Natural killer cell (primary cell): ENCODE data around the gene PLCB1. TPM values are rescaled to one million over a fixed set of nuclear protein-coding genes. Genes with fewer than 3 reads are reported as not detected.

Experiments
- ATAC-seq, 3 donors: fragments of 150-1000 bp in 2 of 3; fragments of 200-7000 bp in 1 of 3; cut with Tn5 transposase; 1 replicate in 1 of 3; 2 replicates in 2 of 3; pipeline ENCODE4 v1.10.0; 2021; ENCODE audit warnings: mild to moderate bottlenecking in 2 of 3, moderate library complexity in 2 of 3
- DNase-seq, 2 donors: peaks; one replicate each; pipeline versions ENCODE4 v3.0.0 to v3.0.0-alpha.2; 2013 to 2021; ENCODE audit warnings: mixed read lengths in 1 of 2
- H3K27ac ChIP-seq: one replicate; pipeline ENCODE4 v1.5.1; 2013; ENCODE audit warnings: mild to moderate bottlenecking, low read length
- H3K27me3 ChIP-seq: one replicate; pipeline ENCODE4 v1.6.1; 2013; ENCODE audit warnings: low read length; ENCODE audit not compliant: control insufficient read depth, insufficient read depth
- H3K36me3 ChIP-seq: one replicate; pipeline ENCODE4 v1.6.1; 2013; ENCODE audit warnings: low read length; ENCODE audit not compliant: control insufficient read depth, insufficient read depth
- H3K4me1 ChIP-seq: one replicate; pipeline ENCODE4 v1.6.1; 2013; ENCODE audit warnings: low read length; ENCODE audit not compliant: control insufficient read depth, insufficient read depth
- H3K4me3 ChIP-seq: one replicate; pipeline ENCODE4 v1.5.1; 2013; ENCODE audit warnings: low read length
- H3K9me3 ChIP-seq: one replicate; pipeline ENCODE4 v1.6.1; 2013; ENCODE audit warnings: low read length; ENCODE audit not compliant: control insufficient read depth, insufficient read depth
- H3K27ac Mint-ChIP-seq, 2 donors: one replicate each; pipeline ENCODE4 v1.8.0; 2022; ENCODE audit warnings: mild to moderate bottlenecking in 2 of 2, mixed read lengths in 2 of 2, moderate library complexity in 1 of 2
- H3K27me3 Mint-ChIP-seq, 2 donors: one replicate each; pipeline ENCODE4 v1.8.0; 2022; ENCODE audit warnings: low read depth in 2 of 2, mixed read lengths in 2 of 2
- H3K36me3 Mint-ChIP-seq: one replicate; pipeline ENCODE4 v1.8.0; 2022; ENCODE audit warnings: mixed read lengths
- H3K4me1 Mint-ChIP-seq, 2 donors: one replicate each; pipeline ENCODE4 v1.8.0; 2022; ENCODE audit warnings: mixed read lengths in 2 of 2
- H3K4me3 Mint-ChIP-seq: one replicate; pipeline ENCODE4 v1.8.0; 2022; ENCODE audit warnings: mild to moderate bottlenecking, moderate library complexity, mixed read lengths
- H3K9me3 Mint-ChIP-seq, 2 donors: one replicate each; pipeline ENCODE4 v1.8.0; 2022; ENCODE audit warnings: mixed read lengths in 2 of 2
- CTCF ChIP-seq: fragments of 200-600 bp; IDR thresholded peaks from one replicate; pipeline ENCODE4 v1.8.0; 2022; ENCODE audit warnings: antibody characterized with exemption
- WGBS: methylation state at CpG from one replicate; pipeline ENCODE4 v1.1.7; 2013; ENCODE audit warnings: missing lambda C conversion rate; ENCODE audit not compliant: insufficient coverage; 5-methylcytosine and 5-hydroxymethylcytosine counted together
- intact Hi-C: fragments of 100-400 bp; cut with micrococcal nuclease; formaldehyde crosslinking; loops from one replicate; pipeline ENCODE4 v1.14.2; 2022
- total RNA-seq, 4 donors: library from RNA; stranded (reverse); fragments of 120-200 nt in 1 of 4; gene quantifications; one replicate each; pipeline versions ENCODE4 v1.2.3 to v1.2.4, GENCODE V29; 2013 to 2022

The PLCB1 gene
- total RNA-seq, 3 donors from 2014 or later (not counting 1 experiment from before 2014, with no cell fraction given): 48.7 to 66.2 (median 57.7) TPM

DNA sequence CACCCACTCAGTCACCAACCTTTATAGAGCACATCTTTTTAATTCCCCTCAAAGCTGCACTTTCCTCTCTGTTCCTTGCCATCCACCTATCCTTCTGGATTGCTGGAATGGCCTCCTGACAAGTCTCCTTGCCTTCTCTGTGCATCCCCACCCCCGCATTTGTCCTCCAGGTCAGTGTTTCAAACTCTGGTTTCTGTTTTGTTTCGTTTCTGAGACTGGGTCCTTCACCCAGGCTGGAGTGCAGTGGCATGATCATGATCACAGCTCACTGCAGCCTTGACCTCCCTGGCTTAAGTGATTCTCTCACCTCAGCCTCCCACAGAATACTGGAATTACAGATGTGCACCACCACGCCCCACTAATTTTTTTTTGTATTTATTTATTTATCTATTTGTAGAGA is 96.2 kb downstream of the PLCB1 start:
- Histone ChIP-seq H3K27me3 (no peaks in the 10 kb centered on the region), H3K36me3 (no peaks in the 10 kb centered on the region), H3K9me3 (no peaks in the 10 kb centered on the region), H3K4me3 (no peak overlapping the region), H3K27ac (no peak overlapping the region), H3K4me1 (peaks cover 3% of the 10 kb centered on the region)
- Mint-ChIP-seq H3K36me3 (no peaks in the 10 kb centered on the region), H3K9me3 (no peaks in the 10 kb centered on the region), H3K27me3 (no peaks in the 10 kb centered on the region), H3K27ac (no peak overlapping the region), H3K4me1 (peaks cover 35 to 43% of the 10 kb centered on the region in 2 donors), H3K4me3 (no peak overlapping the region)
- intact Hi-C loops: no loop called here
- DNase-seq (no peak), ATAC-seq (no peak)
- no peak for TF ChIP-seq CTCF
- 79% methylated on average over 2 of the region's 3 CpGs for WGBS

- Histone ChIP-seq H3K4me1 (peaks cover 3% of the 10 kb centered on the region), H3K4me3 (no peak overlapping the region), H3K27ac (no peak overlapping the region), H3K36me3 (no peaks in the 10 kb centered on the region), H3K9me3 (no peaks in the 10 kb centered on the region), H3K27me3 (no peaks in the 10 kb centered on the region)
- no peaks in the 10 kb centered on the region for H3K9me3 Mint-ChIP-seq
- DNase-seq: no peak
- intact Hi-C loops: no loop called here
- no peak overlapping the region for H3K4me3 Mint-ChIP-seq
- H3K4me1 Mint-ChIP-seq: peaks cover 43 to 47% of the 10 kb centered on the region in 2 donors
- no peak for TF ChIP-seq CTCF
- no peak for ATAC-seq
- WGBS: 100% methylated on average over 1 of the region's 1 CpG
- no peaks in the 10 kb centered on the region for H3K36me3 Mint-ChIP-seq
- H3K27ac Mint-ChIP-seq: no peak overlapping the region
- H3K27me3 Mint-ChIP-seq: no peaks in the 10 kb centered on the region
These were observed 97.0 kb downstream of the PLCB1 start for GRCh38 chr20:8229090-8229489.

DNA sequence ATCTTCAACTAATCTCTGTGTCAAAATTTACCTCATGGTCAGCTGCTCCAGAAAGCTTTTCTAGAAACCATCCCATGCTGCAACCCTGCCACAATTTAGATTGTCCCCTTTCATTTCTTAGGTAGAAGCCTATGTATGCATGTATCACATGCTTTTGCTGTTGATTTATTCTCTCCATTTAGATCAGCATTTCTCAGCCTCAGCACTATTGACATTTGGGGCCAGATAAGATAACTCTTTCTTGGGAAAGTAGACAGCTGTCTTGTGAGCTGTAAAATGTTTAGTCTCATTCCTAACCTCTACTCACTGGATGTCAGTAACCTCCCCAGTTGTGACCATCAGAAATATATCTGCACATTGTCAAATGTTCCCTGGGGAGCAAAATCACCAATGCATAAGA is 99.0 kb downstream of the PLCB1 start:
- Histone ChIP-seq H3K4me1 (peaks cover 3% of the 10 kb centered on the region), H3K9me3 (no peaks in the 10 kb centered on the region), H3K4me3 (no peak overlapping the region), H3K27me3 (no peaks in the 10 kb centered on the region), H3K27ac (no peak overlapping the region), H3K36me3 (no peaks in the 10 kb centered on the region)
- ATAC-seq: no peak
- DNase-seq: no peak
- no peak for TF ChIP-seq CTCF
- Mint-ChIP-seq H3K4me3 (no peak overlapping the region), H3K9me3 (no peaks in the 10 kb centered on the region), H3K27me3 (no peaks in the 10 kb centered on the region), H3K27ac (no peak overlapping the region), H3K36me3 (no peaks in the 10 kb centered on the region), H3K4me1 (peaks cover 42 to 44% of the 10 kb centered on the region in 2 donors)
- intact Hi-C loops: no loop called here

GRCh38 chr20:8232332-8232731 is 100.3 kb downstream of the PLCB1 start:
- intact Hi-C loops: no loop called here

More at GRCh38 chr20:8232332-8232731, 100.3 kb downstream of the PLCB1 start:
- H3K27me3 Mint-ChIP-seq: no peaks in the 10 kb centered on the region
- Histone ChIP-seq H3K36me3 (no peaks in the 10 kb centered on the region), H3K27ac (no peak overlapping the region), H3K4me3 (no peak overlapping the region), H3K27me3 (no peaks in the 10 kb centered on the region), H3K4me1 (peaks cover 3% of the 10 kb centered on the region), H3K9me3 (no peaks in the 10 kb centered on the region)
- H3K4me3 Mint-ChIP-seq: no peak overlapping the region
- TF ChIP-seq CTCF: no peak
- H3K27ac Mint-ChIP-seq: no peak overlapping the region
- ATAC-seq (no peak), DNase-seq (no peak)
- no peaks in the 10 kb centered on the region for H3K36me3 Mint-ChIP-seq
- 96% methylated on average over 3 of the region's 3 CpGs for WGBS
- H3K4me1 Mint-ChIP-seq: peaks cover 34 to 41% of the 10 kb centered on the region in 2 donors
- H3K9me3 Mint-ChIP-seq: no peaks in the 10 kb centered on the region
